Thyroid gland (tissue), 4 donors: Measurements from ENCODE around the gene ZFP3. TPM values are rescaled to one million over a fixed set of nuclear protein-coding genes. Genes with fewer than 3 reads are reported as not detected.
A peak's percentile ranks its signal among the peaks of the same experiment; 100 is the strongest.

ENCODE experiments used
- DNase-seq, 2 donors: peaks; one replicate each; pipeline ENCODE4 v3.0.0-alpha.2; 2019
- H3K27ac ChIP-seq, 3 donors: fragments of 200-600 bp; sonication (generic); 1 replicate in 2 of 3; 2 replicates in 1 of 3; pipeline ENCODE4 v1.5.1; 2016 to 2019; ENCODE audit warnings: mild to moderate bottlenecking in 1 of 3, moderate library complexity in 1 of 3
- H3K27me3 ChIP-seq: fragments of 200-600 bp; sonication (generic); one replicate; pipeline ENCODE4 v1.5.1; 2019
- H3K36me3 ChIP-seq, 2 donors: fragments of 200-600 bp; sonication (generic); one replicate each; pipeline ENCODE4 v1.5.1; 2016 to 2019
- H3K4me1 ChIP-seq, 2 donors: fragments of 200-600 bp; sonication (generic); one replicate each; pipeline ENCODE4 v1.5.1; 2017 to 2019
- H3K4me3 ChIP-seq, 3 donors: fragments of 200-600 bp; sonication (generic); replicated peaks in 1 of 3; 1 replicate in 2 of 3; 2 replicates in 1 of 3; pipeline ENCODE4 v1.5.1; 2016; ENCODE audit warnings: mild to moderate bottlenecking in 1 of 3
- H3K9me3 ChIP-seq: fragments of 200-600 bp; sonication (generic); one replicate; pipeline ENCODE4 v1.5.1; 2017
- CTCF ChIP-seq, 6 experiments: fragments of 200-600 bp in 3 of 6; fragments of 450-650 bp in 3 of 6; sonication (generic) in 3 of 6; IDR thresholded peaks; one replicate each; pipeline ENCODE4 v1.5.1; 2016 to 2019; ENCODE audit warnings: antibody characterized with exemption in 6 of 6, mild to moderate bottlenecking in 2 of 6, inconsistent platforms in 1 of 6, moderate library complexity in 1 of 6
- POLR2A ChIP-seq, 2 donors: fragments of 450-650 bp; IDR thresholded peaks; one replicate each; pipeline ENCODE4 v1.6.1; 2017; ENCODE audit warnings: antibody characterized with exemption in 2 of 2, mild to moderate bottlenecking in 2 of 2, moderate library complexity in 1 of 2
- WGBS, 2 donors: methylation state at CpG; one replicate each; pipeline ENCODE4 v1.1.5; 2017; 5-methylcytosine and 5-hydroxymethylcytosine counted together
- intact Hi-C: fragments of 100-400 bp; cut with DNase I; formaldehyde crosslinking; loops from one replicate; pipeline ENCODE4 v1.15.1; 2023
- total RNA-seq, 4 donors: library from RNA; depleted of rRNA; stranded (reverse); fragments of >200 nt; gene quantifications; one replicate each; pipeline ENCODE4 v1.2.3, GENCODE V29; 2016

ZFP3 gene
- total RNA-seq, 4 donors from 2014 or later = 9.5 to 14.1 (median 12.1) TPM

DNA sequence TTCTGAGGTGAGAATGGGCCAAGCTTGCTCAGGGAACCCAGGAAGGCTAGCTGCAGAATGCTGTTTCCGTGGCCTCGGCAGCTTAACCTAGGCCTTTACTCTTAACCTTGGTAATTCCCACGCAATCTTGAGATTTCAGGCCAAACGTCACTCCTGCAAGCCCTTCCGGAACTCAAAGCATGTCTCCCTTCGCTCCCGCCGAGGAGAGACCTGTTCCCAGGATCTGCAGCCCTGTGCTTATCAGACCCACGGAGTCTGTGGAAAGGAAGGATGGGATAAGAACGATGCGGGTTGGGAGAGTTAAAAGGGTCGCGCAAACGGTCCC, 524 bp upstream of the ZFP3 start:
- Histone ChIP-seq H3K27me3 (no peaks in the 10 kb centered on the region), H3K36me3 (no peaks in the 10 kb centered on the region), H3K4me1 (peaks cover 4 to 15% of the 10 kb centered on the region in 2 donors), H3K9me3 (no peaks in the 10 kb centered on the region), H3K4me3 (peak overlapping the region; percentile 23 to 73 (median 64)), H3K27ac (peak overlapping the region; percentile 13 to 72 (median 63))
- 16 to 17% methylated on average over 14 of the region's 14 CpGs for WGBS, 2 donors
- TF ChIP-seq CTCF (IDR thresholded peaks at IDR 0.05) (no peak), POLR2A (IDR thresholded peaks at IDR 0.05) (no peak)
- no peak for DNase-seq
- intact Hi-C loops = no loop called here

DNA sequence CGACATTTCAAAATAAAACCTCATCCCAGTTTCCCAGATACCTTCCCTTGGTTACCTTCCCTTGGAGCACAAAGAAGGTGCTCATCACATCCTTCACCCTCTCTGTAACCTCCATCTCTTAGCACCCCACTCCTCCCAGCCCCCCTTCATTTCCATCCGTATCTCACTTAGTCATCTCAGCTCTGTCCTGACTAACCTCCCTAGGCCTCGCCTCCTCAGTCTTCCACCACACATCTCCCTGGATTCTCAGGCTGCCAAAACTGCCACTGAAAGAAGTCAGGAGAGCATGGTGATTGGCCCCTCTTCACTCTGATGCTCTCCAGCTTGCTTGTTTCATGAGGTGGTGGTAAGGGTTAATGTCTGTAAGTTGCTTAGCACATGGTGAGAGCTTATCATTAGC, 2.3 kb downstream of the ZFP3 start:
- 93 to 95% methylated on average over 3 of the region's 3 CpGs for WGBS, 2 donors
- no peak for DNase-seq
- Histone ChIP-seq H3K27me3 (no peaks in the 10 kb centered on the region), H3K4me1 (peaks cover 4 to 15% of the 10 kb centered on the region in 2 donors), H3K9me3 (no peaks in the 10 kb centered on the region), H3K27ac (no peak overlapping the region), H3K4me3 (no peak overlapping the region), H3K36me3 (no peaks in the 10 kb centered on the region)
- intact Hi-C loops = no loop called here
- TF ChIP-seq POLR2A (IDR thresholded peaks at IDR 0.05) (no peak), CTCF (IDR thresholded peaks at IDR 0.05) (no peak)

DNA sequence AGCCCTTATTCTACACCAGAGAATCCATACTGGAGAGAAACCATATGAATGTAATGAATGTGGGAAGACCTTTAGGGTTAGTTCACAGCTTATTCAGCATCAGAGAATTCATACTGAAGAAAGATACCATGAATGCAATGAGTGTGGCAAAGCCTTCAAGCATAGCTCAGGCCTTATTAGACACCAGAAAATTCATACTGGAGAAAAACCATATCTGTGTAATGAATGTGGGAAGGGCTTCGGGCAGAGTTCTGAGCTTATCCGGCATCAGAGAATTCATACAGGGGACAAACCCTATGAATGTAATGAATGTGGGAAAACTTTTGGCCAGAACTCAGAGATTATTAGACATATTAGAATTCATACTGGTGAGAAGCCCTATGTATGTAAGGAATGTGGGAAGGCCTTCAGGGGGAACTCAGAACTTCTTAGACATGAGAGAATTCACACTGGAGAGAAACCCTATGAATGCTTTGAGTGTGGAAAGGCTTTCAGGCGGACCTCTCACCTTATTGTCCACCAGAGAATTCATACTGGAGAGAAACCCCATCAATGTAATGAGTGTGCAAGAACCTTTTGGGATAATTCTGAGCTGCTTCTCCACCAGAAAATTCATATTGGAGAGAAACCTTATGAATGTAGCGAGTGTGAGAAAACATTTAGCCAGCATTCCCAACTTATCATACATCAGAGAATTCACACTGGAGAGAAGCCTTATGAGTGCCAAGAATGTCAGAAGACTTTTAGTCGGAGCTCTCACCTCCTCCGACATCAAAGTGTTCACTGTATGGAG, 14.1 kb downstream of the ZFP3 start:
- Histone ChIP-seq H3K27me3 (no peaks in the 10 kb centered on the region), H3K4me1 (peaks cover 0 to 2% of the 10 kb centered on the region in 2 donors), H3K4me3 (no peak overlapping the region), H3K36me3 (peaks cover 44 to 49% of the 10 kb centered on the region in 2 donors), H3K27ac (no peak overlapping the region), H3K9me3 (peaks cover 15% of the 10 kb centered on the region)
- WGBS, 2 donors = 97 to 98% methylated on average over 6 of the region's 6 CpGs
- DNase-seq = no peak
- TF ChIP-seq CTCF (IDR thresholded peaks at IDR 0.05) (no peak), POLR2A (IDR thresholded peaks at IDR 0.05) (no peak)
- intact Hi-C loops = no loop called here

DNA sequence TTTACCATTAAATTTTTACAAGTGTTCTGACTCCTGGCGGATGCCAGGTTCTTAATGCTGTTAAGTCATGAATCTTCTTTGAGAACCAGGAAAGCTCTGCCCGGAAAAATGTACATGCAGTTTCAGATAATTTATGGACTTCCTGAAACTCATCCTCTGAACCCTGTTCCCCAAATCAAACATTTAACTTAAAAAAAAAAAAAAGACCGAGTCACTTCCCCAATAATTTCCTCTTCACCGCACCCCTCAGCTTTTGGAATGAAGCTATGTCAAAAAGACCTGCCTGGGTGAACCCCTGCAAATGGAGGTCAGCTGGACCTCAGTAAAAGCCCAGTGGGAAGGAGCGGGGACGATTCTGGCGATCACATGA, 18.4 kb downstream of the ZFP3 start:
- Histone ChIP-seq H3K27ac (no peak overlapping the region), H3K36me3 (peaks cover 7 to 15% of the 10 kb centered on the region in 2 donors), H3K4me3 (peak overlapping the region in 2 of 3 donors; percentile 17 to 27), H3K4me1 (peaks cover 0 to 5% of the 10 kb centered on the region in 2 donors), H3K9me3 (peaks cover 15% of the 10 kb centered on the region), H3K27me3 (no peaks in the 10 kb centered on the region)
- DNase-seq = no peak
- WGBS, 2 donors = 21 to 22% methylated on average over 7 of the region's 7 CpGs
- TF ChIP-seq POLR2A (IDR thresholded peaks at IDR 0.05) (no peak), CTCF (IDR thresholded peaks at IDR 0.05) (no peak)
- intact Hi-C loops = no loop called here

GRCh38 chr17:5097101-5097834, 19.0 kb downstream of the ZFP3 start:
- H3K27me3 ChIP-seq = no peaks in the 10 kb centered on the region
- H3K36me3 ChIP-seq = peaks cover 1 to 10% of the 10 kb centered on the region in 2 donors
- peak overlapping the region; percentile 12 to 27 (median 17) for H3K4me3 ChIP-seq
- intact Hi-C loops = no loop called here
- TF ChIP-seq POLR2A (IDR thresholded peaks at IDR 0.05) = no peak
- no peak for TF ChIP-seq CTCF (IDR thresholded peaks at IDR 0.05)
- H3K9me3 ChIP-seq = peaks cover 10% of the 10 kb centered on the region
- WGBS, 2 donors = 2 to 4% methylated on average over 23 to 28 of the region's 63 CpGs
- H3K27ac ChIP-seq = no peak overlapping the region
- H3K4me1 ChIP-seq = peaks cover 0 to 5% of the 10 kb centered on the region in 2 donors
- peak; percentile 48 to 55 for DNase-seq
